GM19438 (cell line): ENCODE data around the gene SEMA3B.
"Not testable (repeated sequence)": the region's sequence is repeated elsewhere in the genome, so short reads cannot be mapped to it uniquely, and the experiment has no call there.

Source experiments
- ATAC-seq: cut with Tn5 transposase; IDR thresholded peaks from one replicate; pipeline ENCODE4 v1.9.1; 2021; ENCODE audit warnings: low read depth; ENCODE audit not compliant: unreplicated experiment

The SEMA3B gene

DNA sequence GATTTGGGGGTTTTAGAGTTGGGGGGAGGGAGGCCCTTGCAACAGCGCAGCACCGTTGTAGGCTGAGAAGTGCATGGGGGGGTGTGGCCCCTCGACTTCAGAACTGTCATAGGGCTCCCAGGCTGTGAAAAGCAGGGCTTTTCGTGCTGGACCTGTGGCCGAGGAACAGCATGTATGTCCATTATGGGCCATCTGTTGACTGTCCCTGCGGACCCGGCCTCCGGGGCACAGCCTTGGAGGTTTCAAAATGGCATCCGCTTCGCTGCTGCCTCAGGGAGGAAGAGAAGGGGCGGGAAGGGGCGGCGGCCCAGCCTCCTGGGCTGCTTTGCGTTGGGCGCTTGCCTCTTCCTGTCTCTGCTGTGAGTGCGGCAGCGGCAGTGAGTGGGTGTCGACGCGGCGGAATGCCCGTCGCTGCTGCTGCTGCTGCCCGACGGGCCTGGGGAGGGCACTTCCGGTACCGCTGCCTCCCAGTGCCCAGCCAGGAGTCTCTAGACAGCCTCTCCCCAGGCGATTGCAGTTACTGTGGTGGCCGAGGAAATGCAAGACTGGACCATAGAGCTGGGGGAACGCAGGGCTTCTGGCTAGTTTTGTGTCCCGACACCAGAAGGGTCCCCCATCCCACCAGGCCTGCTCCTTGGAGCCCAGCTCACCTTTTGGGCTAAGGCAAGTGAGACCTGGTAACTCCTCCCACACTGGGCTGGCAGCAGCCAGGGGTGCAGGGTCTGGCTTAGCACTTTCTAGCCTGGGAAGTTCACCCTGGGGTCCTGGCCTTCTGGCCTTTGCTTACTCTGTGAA is 31.0 kb upstream of the SEMA3B start:
- ATAC-seq, result no peak

DNA sequence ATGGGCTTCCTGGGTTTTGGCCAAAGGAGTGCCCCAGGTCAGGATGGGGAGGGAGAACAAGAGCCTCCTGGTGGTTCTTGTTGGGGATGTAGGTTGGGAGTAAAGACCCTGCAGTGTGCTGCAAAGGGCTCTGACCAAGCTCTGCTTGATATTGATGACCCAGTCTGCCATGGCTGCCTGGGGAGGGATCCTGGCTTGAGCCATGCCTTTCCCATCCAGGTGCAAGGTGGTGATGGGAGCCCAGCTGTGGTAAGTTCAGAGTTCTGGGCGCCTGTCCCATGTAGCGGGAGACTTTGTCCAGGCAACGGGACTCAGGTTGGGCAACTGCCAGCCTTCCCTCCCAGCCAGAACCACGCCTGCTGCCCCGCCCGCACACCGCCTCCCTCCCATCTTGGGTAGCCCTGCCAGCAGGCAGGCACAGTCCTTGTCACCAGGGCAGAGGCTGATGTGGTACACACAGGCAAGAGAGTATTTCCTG is 30.4 kb upstream of the SEMA3B start:
- ATAC-seq, result no peak

DNA sequence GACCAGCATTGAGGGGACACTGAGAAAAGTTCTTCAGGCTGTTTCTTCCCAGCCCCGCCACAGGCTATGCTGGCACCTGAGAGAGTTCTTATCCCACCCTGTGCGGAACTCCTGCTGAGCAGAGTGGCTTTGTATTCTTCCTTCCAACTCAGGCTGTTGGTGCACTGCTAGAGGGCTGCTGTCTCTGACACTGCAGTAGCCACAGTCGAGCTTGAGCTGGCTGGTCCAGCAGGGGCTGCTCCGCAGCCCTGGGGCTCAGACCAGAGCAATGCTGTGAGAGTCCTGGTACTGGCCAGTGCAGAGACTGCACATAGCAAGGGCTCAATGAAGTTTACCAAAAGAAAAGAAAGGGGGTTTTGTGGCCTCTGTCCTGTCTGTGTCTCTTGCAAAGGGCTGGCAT is 29.3 kb upstream of the SEMA3B start:
- ATAC-seq, result no peak

DNA sequence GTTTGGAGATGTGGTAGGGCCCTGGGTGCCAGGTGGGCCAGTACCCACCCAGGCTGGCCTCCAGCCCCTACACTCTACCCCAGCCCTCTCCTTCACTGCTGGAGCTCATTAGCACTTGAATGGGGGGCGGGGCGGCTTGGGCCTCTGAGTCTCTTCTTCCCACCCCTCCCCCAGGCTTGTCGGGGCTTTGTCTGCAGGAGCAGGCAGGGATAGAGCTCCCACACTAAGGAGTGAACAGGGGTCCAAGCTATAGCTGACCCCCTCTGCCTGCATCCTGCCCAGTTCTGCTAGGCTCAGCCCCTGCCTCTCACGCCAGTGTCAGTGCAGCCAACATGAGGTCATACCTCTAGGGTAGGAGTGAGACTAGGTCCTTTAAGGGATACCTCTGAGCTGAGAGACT is 27.8 kb upstream of the SEMA3B start:
- ATAC-seq, result no peak

DNA sequence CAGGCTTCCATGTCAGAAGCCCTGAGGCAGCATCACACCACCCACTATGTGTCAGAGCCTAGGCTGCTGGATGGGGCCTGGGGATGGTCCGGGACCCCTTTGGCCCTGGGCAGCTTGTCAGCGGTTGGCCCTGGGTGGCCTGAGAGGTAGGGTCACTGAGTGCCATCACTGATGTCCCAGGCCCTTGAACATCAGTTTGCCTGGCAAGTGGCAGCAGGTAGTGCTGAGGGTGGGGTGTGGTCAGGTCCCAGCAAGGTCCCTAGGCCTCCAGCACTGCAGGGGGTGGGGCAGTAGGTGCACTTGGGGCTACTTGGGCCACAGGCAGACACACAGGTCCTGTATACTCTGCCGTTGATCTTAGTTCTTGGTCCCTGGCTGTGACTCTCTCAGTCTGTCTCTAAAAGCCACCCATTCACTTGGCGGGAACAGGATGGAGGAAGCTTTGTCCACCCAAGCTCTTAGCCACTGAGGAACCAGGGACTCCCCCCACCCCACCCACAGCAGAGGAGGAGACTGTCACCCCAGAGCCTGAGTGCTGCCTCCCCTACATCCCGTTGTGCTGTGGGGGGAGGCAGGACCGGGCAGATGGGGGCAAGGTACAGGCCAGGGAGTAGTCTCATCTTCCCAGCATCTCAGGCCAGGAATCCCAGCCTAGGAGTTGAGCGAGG is 27.1 kb upstream of the SEMA3B start:
- ATAC-seq, result no peak

DNA sequence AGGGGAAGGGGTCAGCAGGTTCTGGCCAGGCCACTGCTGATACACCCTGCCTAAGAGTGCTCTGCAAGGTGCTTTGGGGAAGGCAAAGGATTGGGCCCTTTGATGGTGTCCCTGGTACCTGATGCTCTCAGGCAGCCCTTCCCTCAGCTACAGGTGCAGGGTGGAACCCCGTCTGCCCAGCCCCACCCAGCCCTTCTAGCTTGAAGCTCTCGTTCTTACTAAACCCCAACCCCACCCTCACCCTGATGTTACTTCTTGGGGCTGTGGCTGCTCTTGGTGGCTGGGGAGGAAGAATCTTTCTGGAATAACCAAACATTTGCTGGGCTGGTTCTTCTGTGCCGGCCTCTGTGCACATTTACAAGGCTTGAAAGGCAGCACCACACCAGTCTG is 26.6 kb upstream of the SEMA3B start:
- no peak for ATAC-seq

DNA sequence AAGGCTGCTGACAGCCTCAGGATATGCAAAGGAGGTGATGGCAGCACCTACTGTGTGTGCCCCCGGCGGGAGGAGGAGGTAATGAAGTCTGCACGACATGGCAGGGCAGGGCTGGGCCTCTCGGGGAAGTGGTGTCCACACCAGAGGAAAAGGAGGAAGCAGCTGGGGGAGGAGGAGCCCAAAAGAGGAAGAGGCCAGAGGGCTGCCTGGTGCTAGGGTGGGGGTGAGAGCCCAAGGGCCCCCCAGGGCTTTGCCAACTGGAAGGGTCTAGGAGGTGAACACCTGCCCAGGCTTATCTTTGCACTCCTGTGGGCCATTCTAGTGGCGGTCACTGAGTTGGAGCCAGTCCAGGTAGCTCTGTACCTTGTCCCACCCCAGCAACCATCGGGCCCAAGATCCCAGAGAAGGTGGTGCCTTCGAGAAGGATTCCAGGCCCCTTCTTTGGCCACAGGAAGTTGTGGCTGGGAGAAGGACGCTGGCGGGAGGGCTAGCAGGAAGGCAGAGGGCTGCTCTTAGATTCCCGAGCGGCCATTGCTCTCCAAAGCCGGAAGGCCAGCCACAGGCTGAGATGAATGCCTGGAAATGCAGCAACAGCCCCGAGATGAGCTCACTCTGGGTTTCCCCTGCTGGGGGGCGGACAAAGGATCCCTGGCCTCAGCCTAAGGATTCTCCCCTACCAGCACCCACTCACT is 25.9 kb upstream of the SEMA3B start:
- ATAC-seq, result no peak

DNA sequence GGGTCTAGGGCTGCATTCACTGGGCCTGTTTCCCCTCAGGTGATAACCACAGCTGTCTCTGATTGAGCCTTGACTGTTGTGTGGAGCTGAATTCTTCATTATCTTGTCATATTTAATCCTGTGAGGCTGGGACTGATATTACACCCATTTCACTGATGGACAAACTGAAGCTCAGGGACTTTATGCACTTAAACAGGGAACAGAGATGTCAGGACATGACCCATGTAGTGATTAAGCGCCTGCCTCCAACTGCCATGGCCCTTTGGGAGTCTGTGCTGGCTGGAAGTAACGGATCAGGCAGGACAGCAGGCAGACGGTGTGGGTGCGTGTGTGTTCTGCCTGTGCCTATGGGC is 25.4 kb upstream of the SEMA3B start:
- no peak for ATAC-seq

DNA sequence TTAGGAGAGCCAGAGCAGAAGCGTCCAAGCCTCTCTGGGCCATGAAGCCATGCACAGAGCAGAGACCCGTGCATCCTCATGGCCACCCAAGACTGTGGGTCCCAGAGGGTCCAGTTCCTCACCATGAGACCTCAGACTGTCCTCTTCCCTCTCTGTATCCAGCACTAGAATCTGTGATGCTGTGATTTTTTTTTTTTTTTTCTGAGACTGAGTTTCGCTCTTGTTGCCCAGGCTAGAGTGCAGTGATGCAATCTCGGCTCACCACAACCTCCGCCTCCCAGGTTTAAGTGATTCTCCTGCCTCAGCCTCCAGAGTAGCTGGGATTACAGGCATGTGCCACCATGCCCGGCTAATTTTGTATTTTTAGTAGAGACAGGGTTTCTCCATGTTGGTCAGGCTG is 24.1 kb upstream of the SEMA3B start:
- ATAC-seq, result not testable (repeated sequence)

DNA sequence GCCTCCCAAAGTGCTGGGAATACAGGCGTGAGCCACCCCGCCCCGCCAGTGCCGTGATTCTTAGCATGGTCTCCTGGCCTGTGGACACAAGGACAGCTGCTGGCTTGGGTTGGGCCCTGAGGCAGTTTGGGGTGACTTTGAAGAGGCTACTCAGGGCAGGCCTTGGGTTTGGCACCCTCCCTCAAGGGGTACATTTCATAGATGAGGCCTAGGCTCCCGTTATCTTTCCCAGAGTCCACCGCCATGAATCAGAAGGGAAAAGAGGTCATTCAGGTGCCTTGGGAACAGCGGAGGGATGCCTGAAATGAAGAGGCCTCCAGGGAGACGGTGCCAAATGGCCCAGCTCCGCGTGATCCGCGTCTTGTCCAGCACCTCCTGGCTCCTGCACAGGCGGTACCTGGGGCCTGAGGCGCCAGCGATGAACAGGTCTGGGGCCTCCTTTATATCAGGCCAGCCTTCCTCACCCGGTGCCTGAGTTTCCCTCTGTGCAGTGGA is 23.6 kb upstream of the SEMA3B start:
- no peak for ATAC-seq

DNA sequence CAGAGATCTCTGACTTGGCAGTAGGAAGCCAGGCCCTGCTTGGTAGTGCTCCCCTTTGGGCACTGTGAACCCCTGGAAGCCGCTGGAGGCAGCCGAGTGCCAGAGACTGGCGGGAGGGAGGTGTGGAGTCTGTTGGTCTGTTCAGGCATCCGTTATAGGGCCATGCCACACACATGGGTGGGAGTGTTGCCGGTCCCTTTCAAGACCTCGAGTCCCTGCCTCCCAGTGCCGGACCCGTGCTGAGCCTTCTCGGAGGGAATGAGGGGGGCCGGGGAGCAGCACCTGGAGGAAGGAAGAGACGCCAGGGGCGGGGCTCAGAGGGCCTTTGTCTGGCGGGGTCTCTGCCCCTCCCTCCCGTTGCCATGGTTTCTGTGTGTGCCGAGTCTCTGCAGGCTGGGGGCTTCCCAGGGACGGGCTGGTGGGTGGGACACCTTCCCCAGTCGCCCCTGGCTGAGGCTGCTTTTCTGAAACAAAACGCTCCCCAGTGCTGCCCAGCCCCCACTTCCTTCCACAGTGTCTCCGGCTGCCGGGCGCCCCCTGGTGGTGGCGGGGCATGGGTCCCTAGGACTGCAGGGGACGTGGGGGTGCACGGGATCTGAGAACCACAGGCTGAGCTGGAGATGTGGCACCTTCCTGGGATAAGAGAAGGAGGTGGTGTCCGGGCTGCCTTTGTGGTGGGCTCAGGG is 23.0 kb upstream of the SEMA3B start:
- ATAC-seq, result peak; percentile 71

DNA sequence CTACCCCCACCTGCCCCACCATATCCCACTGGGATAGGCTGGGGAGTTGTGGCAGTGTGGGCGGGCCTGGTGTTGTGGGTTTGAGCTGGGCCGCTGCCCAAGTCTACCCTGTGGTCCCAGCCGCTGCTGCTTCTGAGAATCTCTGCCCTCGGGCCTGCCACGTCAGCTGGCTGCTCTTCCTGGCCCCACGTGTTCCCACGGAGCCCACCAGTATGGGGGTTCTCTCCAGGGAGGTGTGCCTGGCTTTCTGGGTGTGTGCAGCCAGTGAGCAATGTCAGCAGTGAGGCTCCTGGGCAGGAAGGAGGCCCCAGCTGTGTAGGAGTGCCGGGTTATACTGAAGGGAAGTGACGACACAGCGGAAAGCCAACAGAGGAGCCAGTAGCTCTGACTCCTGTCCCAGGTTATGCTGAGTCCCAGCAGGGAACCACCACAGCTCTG is 22.4 kb upstream of the SEMA3B start:
- peak; percentile 45 for ATAC-seq

DNA sequence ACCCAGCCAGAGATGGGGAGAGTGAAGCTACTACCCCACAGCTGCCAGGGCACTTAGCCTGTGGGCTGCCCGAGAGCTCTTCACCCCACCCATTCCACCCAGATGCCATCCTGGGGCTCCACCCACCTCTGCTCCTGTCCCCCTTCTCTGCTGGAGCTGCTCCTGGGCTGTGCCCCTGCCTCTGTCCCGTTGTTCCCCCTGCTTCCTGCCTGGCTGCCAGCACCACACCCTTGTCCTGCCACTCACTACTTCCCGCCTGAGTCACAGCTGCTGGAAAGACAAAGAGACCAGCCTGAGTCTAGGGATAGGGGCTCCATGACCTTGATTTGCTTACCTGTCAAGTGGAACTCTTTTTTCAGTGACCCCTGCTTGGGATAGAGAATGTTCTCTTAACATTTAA is 20.6 kb upstream of the SEMA3B start:
- no peak for ATAC-seq

DNA sequence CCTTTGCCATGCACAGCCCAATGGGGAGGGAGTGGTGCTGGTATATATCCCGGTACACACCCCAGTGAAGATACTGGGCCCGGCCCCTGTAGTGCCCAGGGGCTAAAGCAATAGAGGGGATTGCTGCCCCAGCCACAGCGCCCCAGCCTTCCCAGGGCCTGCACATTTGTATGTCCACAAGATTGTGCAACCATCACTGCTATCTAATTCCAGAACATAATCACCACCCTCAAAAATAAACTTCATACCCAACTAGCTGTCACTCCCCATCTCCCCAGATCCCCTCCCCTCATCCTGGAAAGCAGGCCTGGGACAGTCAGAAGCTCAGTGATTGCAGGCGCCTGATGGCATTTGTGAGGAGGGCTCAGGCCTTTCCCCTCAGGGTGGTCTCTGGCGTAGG is 19.5 kb upstream of the SEMA3B start:
- no peak for ATAC-seq

DNA sequence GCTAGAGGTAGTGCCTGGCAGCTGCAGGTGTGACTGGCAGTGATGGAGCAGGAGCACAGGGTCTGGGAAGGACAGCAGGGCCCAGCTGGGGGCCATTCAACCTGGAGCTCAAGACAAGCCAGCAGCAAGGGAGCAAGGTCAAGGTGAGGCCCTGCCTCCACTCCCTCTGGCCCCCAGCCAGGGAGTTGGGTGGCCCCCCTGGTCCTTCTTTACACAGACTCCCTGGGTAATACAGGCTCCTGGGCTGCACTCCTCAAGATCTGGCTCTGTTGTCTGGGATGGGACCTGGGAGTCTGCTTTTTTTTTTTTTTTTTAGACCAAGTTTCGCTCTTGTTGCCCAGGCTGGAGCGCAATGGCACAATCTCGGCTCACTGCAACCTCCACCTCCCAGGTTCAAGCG is 18.4 kb upstream of the SEMA3B start:
- no peak for ATAC-seq

DNA sequence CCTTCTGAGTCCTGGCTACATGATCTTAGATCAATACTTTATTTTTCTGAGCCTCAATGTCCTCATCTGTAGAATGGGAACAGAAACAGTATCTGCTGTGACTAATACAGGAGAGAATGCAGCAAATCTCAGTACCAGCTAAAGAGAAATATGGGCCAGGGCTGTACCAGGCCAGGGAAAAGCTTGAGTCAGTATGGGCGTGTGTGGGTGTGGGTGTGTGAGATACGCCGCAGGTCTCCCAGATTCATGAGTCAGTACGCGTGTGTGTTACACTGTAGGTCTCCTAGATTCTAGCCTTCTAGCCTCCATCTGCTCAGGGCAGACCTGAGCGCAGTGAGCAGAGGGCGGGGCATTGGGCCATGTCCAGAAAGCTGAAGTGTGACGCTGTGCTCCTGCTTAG is 17.7 kb upstream of the SEMA3B start:
- ATAC-seq, result no peak

DNA sequence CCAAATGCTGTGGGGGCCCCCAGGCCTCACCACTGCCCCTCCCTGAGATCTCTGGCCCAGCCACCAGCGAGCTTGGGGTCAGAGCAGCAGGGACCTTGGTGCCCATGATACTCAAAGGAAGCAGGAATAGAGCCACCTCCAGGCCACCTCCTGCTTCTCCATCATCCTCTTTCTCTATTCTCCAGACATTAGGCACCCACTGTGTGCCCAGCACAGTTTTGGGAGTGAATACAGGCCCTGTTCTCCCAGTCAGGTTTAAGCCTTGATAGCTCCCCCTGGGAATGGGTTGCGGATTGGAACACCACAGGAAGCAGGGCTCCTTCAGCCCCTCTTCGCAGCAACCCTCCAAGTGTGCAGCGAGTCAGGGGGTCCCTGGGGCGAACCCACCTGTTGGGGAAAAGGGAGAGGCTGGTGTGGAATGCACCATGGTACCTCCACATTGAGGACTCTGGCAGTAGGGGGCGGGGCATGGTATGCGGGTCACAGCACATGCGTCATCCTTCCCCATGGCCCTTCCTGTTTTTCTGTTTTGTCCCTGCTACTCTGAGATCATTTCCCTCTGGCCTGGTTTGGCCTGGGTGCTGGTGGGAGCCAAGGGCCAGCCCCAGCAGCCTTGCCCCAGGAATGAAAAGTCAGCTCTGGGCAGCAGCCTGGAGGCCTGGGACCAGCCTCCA is 14.2 kb upstream of the SEMA3B start:
- ATAC-seq, result no peak

DNA sequence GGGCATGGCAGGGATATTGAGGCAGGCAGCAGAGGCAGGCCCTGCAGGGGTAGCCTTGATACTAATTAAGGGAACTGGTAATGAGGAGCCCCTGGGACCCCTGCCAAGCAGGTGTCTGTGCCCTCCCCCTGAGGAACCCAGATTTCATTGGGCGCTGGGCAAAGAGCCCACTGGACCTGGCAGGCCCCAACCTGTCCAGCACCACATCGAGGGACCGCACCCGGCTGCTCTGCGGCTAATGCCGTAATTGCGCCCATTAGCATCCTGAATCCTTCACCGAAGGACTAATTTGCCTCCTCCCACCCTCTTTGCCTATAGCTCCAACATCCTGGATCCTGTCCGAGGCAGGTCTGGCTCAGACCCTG is 13.7 kb upstream of the SEMA3B start:
- no peak for ATAC-seq

DNA sequence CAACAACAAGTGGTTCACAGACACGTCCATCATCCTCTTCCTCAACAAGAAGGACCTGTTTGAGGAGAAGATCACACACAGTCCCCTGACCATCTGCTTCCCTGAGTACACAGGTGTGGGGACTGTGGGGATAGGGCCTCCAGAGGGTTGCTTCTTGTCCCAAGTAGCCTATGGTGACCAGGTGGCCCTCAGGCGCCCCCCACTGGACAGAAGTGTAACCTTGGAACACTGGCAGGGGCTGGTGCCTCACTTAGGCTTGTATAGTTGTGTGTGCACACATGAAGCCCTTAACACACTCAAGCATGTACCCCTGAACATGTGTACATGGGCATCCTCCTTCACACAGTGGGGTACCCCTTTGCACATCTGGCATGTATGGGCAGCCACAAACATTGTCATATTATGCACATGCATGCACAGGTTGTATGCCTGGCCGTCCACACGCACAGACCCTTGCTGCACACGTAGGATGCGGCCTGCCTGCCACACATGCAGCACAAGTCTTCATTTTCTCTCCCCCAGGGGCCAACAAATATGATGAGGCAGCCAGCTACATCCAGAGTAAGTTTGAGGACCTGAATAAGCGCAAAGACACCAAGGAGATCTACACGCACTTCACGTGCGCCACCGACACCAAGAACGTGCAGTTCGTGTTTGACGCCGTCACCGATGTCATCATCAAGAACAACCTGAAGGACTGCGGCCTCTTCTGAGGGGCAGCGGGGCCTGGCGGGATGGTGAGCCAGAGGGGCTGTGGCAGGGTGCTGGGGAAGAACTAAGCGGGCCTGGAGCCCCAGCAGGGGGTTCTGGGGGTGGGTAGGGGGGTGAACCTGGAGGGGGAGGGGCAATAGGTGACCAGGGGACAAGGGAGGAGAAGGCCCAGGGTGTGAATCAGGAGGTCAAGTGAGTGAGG is 11.7 kb upstream of the SEMA3B start:
- ATAC-seq, result no peak
